ENCODE measurements around the gene POLDIP3. TPM values are rescaled to one million over a fixed set of nuclear protein-coding genes. Genes with fewer than 3 reads are reported as not detected.

The POLDIP3 gene
- total RNA-seq, 1 donor from 2014 or later, result 66.9 TPM

GRCh38 chr22:42623756-42624441, 9.2 kb upstream of the POLDIP3 start:
- TF ChIP-seq CTCF (IDR thresholded peaks at IDR 0.05), result no peak
- Histone ChIP-seq H3K27me3 (no peaks in the 10 kb centered on the region), H3K27ac (no peak overlapping the region), H3K4me3 (no peak overlapping the region), H3K4me1 (no peaks in the 10 kb centered on the region), H3K36me3 (peaks cover 70% of the 10 kb centered on the region), H3K9me3 (no peaks in the 10 kb centered on the region)
- intact Hi-C loops (cut with DNase I), result no loop called here
- DNase-seq (no peak), ATAC-seq (no peak)

GRCh38 chr22:42623301-42623751, 8.6 kb upstream of the POLDIP3 start:
- no peaks in the 10 kb centered on the region for H3K27me3 ChIP-seq
- no peak for TF ChIP-seq CTCF (IDR thresholded peaks at IDR 0.05)
- H3K27ac ChIP-seq, result no peak overlapping the region
- ATAC-seq, result no peak
- intact Hi-C loops (cut with DNase I), result no loop called here
- DNase-seq, result no peak
- H3K36me3 ChIP-seq, result peaks cover 65% of the 10 kb centered on the region
- no peaks in the 10 kb centered on the region for H3K4me1 ChIP-seq
- no peak overlapping the region for H3K4me3 ChIP-seq
- H3K9me3 ChIP-seq, result no peaks in the 10 kb centered on the region

- intact Hi-C loops (cut with DNase I), result no loop called here
- H3K36me3 ChIP-seq, result peaks cover 53% of the 10 kb centered on the region
- no peak for ATAC-seq
- H3K27me3 ChIP-seq, result no peaks in the 10 kb centered on the region
- no peak for TF ChIP-seq CTCF (IDR thresholded peaks at IDR 0.05)
- peaks cover 3% of the 10 kb centered on the region for H3K4me1 ChIP-seq
- H3K27ac ChIP-seq, result no peak overlapping the region
- H3K4me3 ChIP-seq, result no peak overlapping the region
- H3K9me3 ChIP-seq, result no peaks in the 10 kb centered on the region
- no peak for DNase-seq
Measured at GRCh38 chr22:42622061-42622710, 7.5 kb upstream of the POLDIP3 start.

DNA sequence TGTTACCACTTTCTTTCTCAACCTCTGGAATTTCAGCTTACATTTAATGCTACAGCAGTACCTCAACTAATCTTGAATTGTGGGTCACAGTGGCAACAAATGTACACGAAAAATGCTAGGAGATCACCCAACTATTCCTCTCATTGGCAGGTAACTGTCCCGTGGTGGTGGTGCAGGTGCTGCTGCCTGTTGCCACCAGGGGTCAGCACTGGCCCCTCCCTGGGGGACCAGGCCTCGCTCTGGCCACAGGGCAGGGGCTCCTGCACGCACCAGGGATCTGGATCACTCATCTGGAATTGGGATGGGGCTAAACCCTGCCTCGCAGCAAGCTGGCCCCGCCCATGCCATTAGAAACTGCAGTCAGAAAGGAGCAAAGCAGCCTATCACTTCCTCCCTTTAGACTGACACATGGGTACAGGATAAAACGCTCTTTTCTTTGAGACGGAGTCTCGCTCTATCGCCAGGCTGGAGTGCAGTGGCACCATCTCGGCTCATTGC, 6.9 kb upstream of the POLDIP3 start:
- intact Hi-C loops (cut with DNase I), result no loop called here
- TF ChIP-seq CTCF (IDR thresholded peaks at IDR 0.05), result peak; percentile 88
- ATAC-seq (peak; percentile 83), DNase-seq (peak; percentile 88)
- Histone ChIP-seq H3K9me3 (no peaks in the 10 kb centered on the region), H3K4me3 (no peak overlapping the region), H3K4me1 (peaks cover 5% of the 10 kb centered on the region), H3K27ac (no peak overlapping the region), H3K27me3 (no peaks in the 10 kb centered on the region), H3K36me3 (peaks cover 47% of the 10 kb centered on the region)

- no peak for DNase-seq
- ATAC-seq, result no peak
- Histone ChIP-seq H3K27ac (no peak overlapping the region), H3K4me3 (no peak overlapping the region), H3K4me1 (peaks cover 17% of the 10 kb centered on the region), H3K27me3 (no peaks in the 10 kb centered on the region), H3K9me3 (no peaks in the 10 kb centered on the region), H3K36me3 (peaks cover 33% of the 10 kb centered on the region)
- TF ChIP-seq CTCF (IDR thresholded peaks at IDR 0.05), result no peak
- intact Hi-C loops (cut with DNase I), result no loop called here
Measured at GRCh38 chr22:42620084-42620483, 5.4 kb upstream of the POLDIP3 start.

All from upper lobe of right lung (tissue), 1 donor.